A549 (cell line): ENCODE results near the gene RADIL. TPM values are rescaled to one million over a fixed set of nuclear protein-coding genes. Genes with fewer than 3 reads are reported as not detected.

Source experiments
- ATAC-seq, 2 experiments: fragments of 200-7000 bp in 1 of 2; fragments of >200 bp in 1 of 2; cut with Nextera tagmentation in 1 of 2; cut with Tn5 transposase in 1 of 2; 3 replicates each; pipeline versions ENCODE4 v1.8.0 to v1.9.1; 2018 to 2020; ENCODE audit warnings: mild to moderate bottlenecking in 1 of 2, moderate library complexity in 1 of 2
- CTCF ChIA-PET: fragments of 300-600 bp; sonication (Branson Sonifier 250); formaldehyde crosslinking; extraction: SDS; loops from one replicate; lab custom pipeline; 2021; ENCODE audit warnings: antibody characterized with exemption, inconsistent platforms; lab: Yijun Ruan, JAX
- POLR2A ChIA-PET: fragments of 350-600 bp; formaldehyde crosslinking; extraction: SDS; loops from one replicate; lab custom pipeline; 2021; ENCODE audit warnings: antibody characterized with exemption, inconsistent platforms; lab: Yijun Ruan, JAX
- DNase-seq, 2 experiments: peaks; one replicate each; pipeline versions ENCODE4 v3.0.0 to v3.0.0-alpha.2; 2011 to 2016; ENCODE audit warnings: low read depth in 1 of 2, low spot score in 1 of 2
- FAIRE-seq: peaks from 2 replicates; lab custom pipeline; 2011; peaks lifted over from hg19 to GRCh38; lab: Jason Lieb, UNC
- H3K27ac ChIP-seq, 2 experiments: fragments of >200 bp; sonication (Bioruptor Twin); formaldehyde crosslinking; 3 replicates each; pipeline ENCODE4 v1.5.1; 2016 to 2017
- H3K4me1 ChIP-seq: fragments of >200 bp; sonication (Bioruptor Twin); formaldehyde crosslinking; 3 replicates; pipeline ENCODE4 v1.6.1; 2016
- H3K4me2 ChIP-seq: fragments of >200 bp; sonication (Bioruptor Twin); formaldehyde crosslinking; 3 replicates; pipeline ENCODE4 v1.6.1; 2016
- H3K4me3 ChIP-seq: fragments of >200 bp; sonication (Bioruptor Twin); formaldehyde crosslinking; 3 replicates; pipeline ENCODE4 v1.5.1; 2016
- H3K9me3 ChIP-seq: fragments of >200 bp; sonication (Bioruptor Twin); formaldehyde crosslinking; 3 replicates; pipeline ENCODE4 v1.6.1; 2016
- CBX2 ChIP-seq: fragments of 200-600 bp; sonication (generic); IDR thresholded peaks from 2 replicates; pipeline ENCODE4 v1.6.1; 2016; ENCODE audit warnings: low read depth, mild to moderate bottlenecking, borderline replicate concordance
- FOSB ChIP-seq: fragments of 250-450 bp; sonication (Bioruptor Pico); IDR thresholded peaks from 2 replicates; pipeline ENCODE4 v1.5.0; 2020; ENCODE audit warnings: mild to moderate bottlenecking, moderate library complexity
- FOXS1 ChIP-seq: fragments of 250-450 bp; sonication (Bioruptor Pico); IDR thresholded peaks from 2 replicates; pipeline ENCODE4 v1.5.0; 2020; ENCODE audit warnings: mild to moderate bottlenecking, moderate library complexity
- HEYL ChIP-seq: fragments of 250-450 bp; sonication (Bioruptor Pico); IDR thresholded peaks from 2 replicates; pipeline ENCODE4 v1.8.0; 2021; ENCODE audit warnings: mild to moderate bottlenecking, moderate library complexity
- JUN ChIP-seq, 2 experiments: fragments of >200 bp; sonication (Bioruptor Twin); formaldehyde crosslinking; IDR thresholded peaks; 2 replicates in 1 of 2; 3 replicates in 1 of 2; pipeline ENCODE4 v1.6.1; 2016 to 2017
- KDM1A ChIP-seq: fragments of 200-600 bp; sonication (generic); IDR thresholded peaks from 2 replicates; pipeline ENCODE4 v1.6.1; 2016; ENCODE audit warnings: low read depth, mild to moderate bottlenecking
- KDM5A ChIP-seq: fragments of 200-600 bp; sonication (generic); IDR thresholded peaks from 2 replicates; pipeline ENCODE4 v1.6.1; 2016; ENCODE audit warnings: antibody characterized with exemption, mild to moderate bottlenecking
- NFE2L2 ChIP-seq: fragments of 150-350 bp; conservative IDR thresholded peaks from 2 replicates; pipeline ENCODE4 v1.6.1; 2014; ENCODE audit warnings: low read length
- NR3C1 ChIP-seq: fragments of >200 bp; sonication (Bioruptor Twin); formaldehyde crosslinking; IDR thresholded peaks from 3 replicates; pipeline ENCODE4 v1.6.1; 2017
- SMC3 ChIP-seq: fragments of >200 bp; sonication (Bioruptor Twin); formaldehyde crosslinking; IDR thresholded peaks from 3 replicates; pipeline ENCODE4 v1.6.1; 2018; ENCODE audit warnings: inconsistent platforms
- ZFP36 ChIP-seq: fragments of 450-650 bp; IDR thresholded peaks from 2 replicates; pipeline ENCODE4 v1.6.1; 2014; ENCODE audit warnings: borderline replicate concordance; ENCODE audit not compliant: partially characterized antibody
- ZSCAN20 ChIP-seq: fragments of 250-450 bp; sonication (Bioruptor Pico); IDR thresholded peaks from 2 replicates; pipeline ENCODE4 v1.8.0; 2022; ENCODE audit warnings: mild to moderate bottlenecking, moderate library complexity
- WGBS: methylation state at CpG from one replicate; pipeline ENCODE4 v1.1.6; 2017; ENCODE audit errors: missing lambda C conversion rate; 5-methylcytosine and 5-hydroxymethylcytosine counted together
- polyA plus RNA-seq, 4 experiments: library from polyadenylated mRNA; depleted of rRNA in 3 of 4; stranded (reverse); fragments of >200 nt; fragmentation: RNase III in 1 of 4; extraction: RNeasy Plus Mini Kit Qiagen cat#74134 plus additional on column Dnase treatment in 1 of 4; gene quantifications; 2 replicates in 3 of 4; 3 replicates in 1 of 4; pipeline ENCODE4 v1.2.3, GENCODE V29; 2011 to 2017
- TF ChIP-seq, protein P1 (sequence below): IDR thresholded peaks from 2 replicates; pipeline ENCODE4 v1.6.1; 2012
- TF ChIP-seq, protein P2 (sequence below): IDR thresholded peaks from 2 replicates; pipeline ENCODE4 v1.6.1; 2012; ENCODE audit warnings: low read depth, borderline replicate concordance
- TF ChIP-seq, protein P3 (sequence below): fragments of >200 bp; sonication (Bioruptor Twin); formaldehyde crosslinking; IDR thresholded peaks from 3 replicates; pipeline ENCODE4 v1.6.1; 2016

RADIL gene
- polyA plus RNA-seq, 2 of the 4 experiments (the other 2 are of a cell fraction): 1.0 to 1.1 TPM

GRCh38 chr7:4763794-4764185, 119.7 kb downstream of the RADIL start:
- DNase-seq (no peak), FAIRE-seq (no peak), ATAC-seq (no peak)
- ChIA-PET POLR2A (no interaction called here), CTCF (interaction anchor here (1.1 kb wide), 1 partner anchor 10 kb away, joined by 4 read pairs; no protein-coding TSS in a partner anchor)
- H3K4me1 ChIP-seq: no peaks in the 10 kb centered on the region
- H3K9me3 ChIP-seq: no peaks in the 10 kb centered on the region
- 97% methylated on average over 21 of the region's 21 CpGs for WGBS
- H3K4me2 ChIP-seq: no peak overlapping the region
- TF ChIP-seq KDM5A (no peak), ZSCAN20 (CRISPR knock-in tag) (no peak), CBX2 (no peak), KDM1A (no peak)
- TF ChIP-seq, protein P1, sequence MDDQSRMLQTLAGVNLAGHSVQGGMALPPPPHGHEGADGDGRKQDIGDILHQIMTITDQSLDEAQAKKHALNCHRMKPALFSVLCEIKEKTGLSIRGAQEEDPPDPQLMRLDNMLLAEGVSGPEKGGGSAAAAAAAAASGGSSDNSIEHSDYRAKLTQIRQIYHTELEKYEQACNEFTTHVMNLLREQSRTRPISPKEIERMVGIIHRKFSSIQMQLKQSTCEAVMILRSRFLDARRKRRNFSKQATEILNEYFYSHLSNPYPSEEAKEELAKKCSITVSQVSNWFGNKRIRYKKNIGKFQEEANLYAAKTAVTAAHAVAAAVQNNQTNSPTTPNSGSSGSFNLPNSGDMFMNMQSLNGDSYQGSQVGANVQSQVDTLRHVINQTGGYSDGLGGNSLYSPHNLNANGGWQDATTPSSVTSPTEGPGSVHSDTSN: no peak
- TF ChIP-seq, protein P2, sequence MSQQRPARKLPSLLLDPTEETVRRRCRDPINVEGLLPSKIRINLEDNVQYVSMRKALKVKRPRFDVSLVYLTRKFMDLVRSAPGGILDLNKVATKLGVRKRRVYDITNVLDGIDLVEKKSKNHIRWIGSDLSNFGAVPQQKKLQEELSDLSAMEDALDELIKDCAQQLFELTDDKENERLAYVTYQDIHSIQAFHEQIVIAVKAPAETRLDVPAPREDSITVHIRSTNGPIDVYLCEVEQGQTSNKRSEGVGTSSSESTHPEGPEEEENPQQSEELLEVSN: no peak
- H3K4me3 ChIP-seq: no peak overlapping the region
- no peak overlapping the region for H3K27ac ChIP-seq

- Histone ChIP-seq H3K4me2 (no peak overlapping the region), H3K9me3 (no peaks in the 10 kb centered on the region), H3K4me1 (no peaks in the 10 kb centered on the region), H3K4me3 (no peak overlapping the region), H3K27ac (no peak overlapping the region)
- 96% methylated on average over 32 of the region's 32 CpGs for WGBS
- ATAC-seq (no peak), DNase-seq (no peak), FAIRE-seq (no peak)
- POLR2A ChIA-PET: no interaction called here
- CTCF ChIA-PET: interaction anchor here (1.1 to 1.3 kb wide), 3 partner anchors 9 to 131 kb away, joined by 4 to 5 read pairs (median 4); no protein-coding TSS in a partner anchor
- no peak for TF ChIP-seq JUN (IDR thresholded peaks at IDR 0.05)
- TF ChIP-seq ZFP36: no peak
- no peak for TF ChIP-seq HEYL (CRISPR knock-in tag)
- no peak for TF ChIP-seq KDM1A
- no peak for TF ChIP-seq SMC3
- TF ChIP-seq FOXS1 (CRISPR knock-in tag): no peak
These were observed 120.3 kb downstream of the RADIL start for GRCh38 chr7:4763091-4763793.

- CTCF ChIA-PET: interaction anchor here (1.0 to 1.3 kb wide), 3 partner anchors 11 to 130 kb away, joined by 3 to 5 read pairs (median 4); partner anchors contain the start of gene RADIL
- TF ChIP-seq NFE2L2 (no peak), NR3C1 (no peak), FOSB (CRISPR knock-in tag) (no peak)
- TF ChIP-seq, protein P3, sequence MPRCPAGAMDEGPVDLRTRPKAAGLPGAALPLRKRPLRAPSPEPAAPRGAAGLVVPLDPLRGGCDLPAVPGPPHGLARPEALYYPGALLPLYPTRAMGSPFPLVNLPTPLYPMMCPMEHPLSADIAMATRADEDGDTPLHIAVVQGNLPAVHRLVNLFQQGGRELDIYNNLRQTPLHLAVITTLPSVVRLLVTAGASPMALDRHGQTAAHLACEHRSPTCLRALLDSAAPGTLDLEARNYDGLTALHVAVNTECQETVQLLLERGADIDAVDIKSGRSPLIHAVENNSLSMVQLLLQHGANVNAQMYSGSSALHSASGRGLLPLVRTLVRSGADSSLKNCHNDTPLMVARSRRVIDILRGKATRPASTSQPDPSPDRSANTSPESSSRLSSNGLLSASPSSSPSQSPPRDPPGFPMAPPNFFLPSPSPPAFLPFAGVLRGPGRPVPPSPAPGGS: no peak
- H3K4me1 ChIP-seq: no peaks in the 10 kb centered on the region
- no peak overlapping the region for H3K4me2 ChIP-seq
- POLR2A ChIA-PET: interaction anchor here (0.8 kb wide), 1 partner anchor 121 kb away, joined by 3 read pairs; no protein-coding TSS in a partner anchor
- H3K9me3 ChIP-seq: no peaks in the 10 kb centered on the region
- 93% methylated on average over 34 of the region's 54 CpGs for WGBS
- H3K27ac ChIP-seq: no peak overlapping the region
- FAIRE-seq (no peak), DNase-seq (no peak), ATAC-seq (no peak)
- no peak overlapping the region for H3K4me3 ChIP-seq
These were observed 121.1 kb downstream of the RADIL start for GRCh38 chr7:4762121-4763055.
